Measurements from ENCODE around the gene APOBEC3A. TPM values are rescaled to one million over a fixed set of nuclear protein-coding genes. Genes with fewer than 3 reads are reported as not detected.
A peak's percentile ranks its signal among the peaks of the same experiment; 100 is the strongest.
"Not testable (repeated sequence)": the region's sequence is repeated elsewhere in the genome, so short reads cannot be mapped to it uniquely, and the experiment has no call there.

APOBEC3A gene
- total RNA-seq, 2 experiments from 2014 or later = 0.17 TPM; not detected in 1

DNA sequence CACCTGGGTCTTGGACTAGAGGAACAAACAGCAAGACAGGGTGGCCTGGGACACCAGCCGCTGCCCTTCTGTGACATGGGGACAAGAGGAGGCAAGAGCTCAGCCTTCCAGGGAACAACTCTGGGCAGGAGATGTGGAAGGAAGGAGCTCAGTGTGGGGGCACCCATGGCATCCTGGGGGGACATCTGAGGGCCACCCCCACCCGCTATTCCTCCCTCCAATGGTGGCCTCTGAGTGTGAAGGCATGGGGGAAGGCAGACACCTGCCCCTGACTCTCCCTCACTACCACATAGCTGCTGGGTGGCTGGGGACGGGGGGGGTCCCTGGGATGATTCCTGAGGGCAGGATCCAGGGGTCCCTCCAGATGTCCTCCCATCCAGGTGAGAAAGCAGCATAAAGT lies 29.2 kb downstream of the APOBEC3A start:
- no peak for DNase-seq
- Mint-ChIP-seq H3K36me3 (peaks cover 17% of the 10 kb centered on the region), H3K9me3 (peaks cover 15% of the 10 kb centered on the region), H3K4me1 (ENCODE audit: low read depth) (peaks cover 79% of the 10 kb centered on the region), H3K27me3 (no peaks in the 10 kb centered on the region), H3K27ac (peak overlapping the region; percentile 79), H3K4me3 (no peak overlapping the region)
- intact Hi-C loops (cut with micrococcal nuclease) = loop anchor here (10.0 kb wide), 1 partner anchor 232 kb away; the partner anchor contains the start of gene SUN2
- POLR2A ChIA-PET = interaction anchor here (2.2 kb wide), 1 partner anchor 113 kb away, joined by 4 read pairs; no protein-coding TSS in a partner anchor
- CTCF ChIA-PET = interaction anchor here (1.0 to 2.4 kb wide), 2 partner anchors 17 to 117 kb away, joined by 3 to 9 read pairs; no protein-coding TSS in a partner anchor

DNA sequence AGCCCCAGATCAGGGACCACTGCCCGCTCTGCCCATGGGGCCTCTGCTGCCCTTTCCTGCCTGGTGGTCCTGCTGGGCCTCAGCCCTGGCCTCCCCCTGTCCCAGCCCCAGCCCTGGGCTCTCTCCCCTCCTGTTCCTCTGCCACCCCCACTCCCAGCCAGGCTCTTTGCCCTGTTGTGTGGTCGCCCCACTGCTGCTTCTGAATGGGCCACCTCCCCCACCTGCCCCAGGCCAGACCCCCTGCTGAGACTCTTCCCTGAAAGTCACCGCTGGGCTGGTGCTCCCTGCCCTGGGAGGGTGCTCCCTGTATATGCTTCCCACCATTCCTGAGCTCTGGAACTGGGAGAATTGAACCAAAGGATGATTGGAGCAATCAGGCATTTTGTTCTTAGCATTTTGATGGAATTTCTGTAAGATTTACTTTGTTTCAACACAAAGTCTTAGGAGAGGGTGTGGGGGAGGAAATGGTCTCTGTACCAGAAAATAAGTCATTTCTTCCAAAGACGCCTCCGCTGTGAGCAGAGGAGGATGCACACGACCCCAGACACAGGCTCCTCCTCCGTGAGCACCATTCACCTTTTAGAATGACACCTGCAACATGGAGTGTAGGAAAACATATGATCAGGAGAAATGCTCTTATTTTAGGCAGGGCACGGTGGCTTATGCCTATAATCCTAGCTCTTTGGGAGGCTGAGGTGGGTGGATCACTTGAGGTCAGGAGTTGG lies 29.9 kb downstream of the APOBEC3A start:
- Mint-ChIP-seq H3K27ac (peak overlapping the region; percentile 79), H3K27me3 (no peaks in the 10 kb centered on the region), H3K9me3 (peaks cover 15% of the 10 kb centered on the region), H3K4me1 (ENCODE audit: low read depth) (peaks cover 72% of the 10 kb centered on the region), H3K4me3 (peak overlapping the region; percentile 26), H3K36me3 (peaks cover 17% of the 10 kb centered on the region)
- peak; percentile 68 for DNase-seq
- intact Hi-C loops (cut with micrococcal nuclease) = loop anchor here (10.0 kb wide), 1 partner anchor 233 kb away; the partner anchor contains the start of gene SUN2
- ChIA-PET CTCF (interaction anchor here (0.7 to 1.6 kb wide), 3 partner anchors 16 to 117 kb away, joined by 3 to 12 read pairs (median 3); no protein-coding TSS in a partner anchor), POLR2A (interaction anchor here (2.2 kb wide), 1 partner anchor 113 kb away, joined by 4 read pairs; no protein-coding TSS in a partner anchor)

GRCh38 chr22:38989466-38989865 lies 32.1 kb downstream of the APOBEC3A start:
- intact Hi-C loops (cut with micrococcal nuclease) = loop anchor here (10.0 kb wide), 1 partner anchor 235 kb away; the partner anchor contains the start of gene SUN2
- Mint-ChIP-seq H3K9me3 (peaks cover 1% of the 10 kb centered on the region), H3K36me3 (peaks cover 9% of the 10 kb centered on the region), H3K27me3 (no peaks in the 10 kb centered on the region), H3K4me1 (ENCODE audit: low read depth) (peaks cover 61% of the 10 kb centered on the region), H3K27ac (no peak overlapping the region), H3K4me3 (no peak overlapping the region)
- CTCF ChIA-PET = interaction anchor here (1.7 kb wide), 1 partner anchor 14 kb away, joined by 7 read pairs; no protein-coding TSS in a partner anchor
- peak; percentile 64 for DNase-seq
- POLR2A ChIA-PET = no interaction called here

GRCh38 chr22:38992871-38993371 lies 35.5 kb downstream of the APOBEC3A start:
- H3K9me3 Mint-ChIP-seq; H3K27ac Mint-ChIP-seq; intact Hi-C loops (cut with micrococcal nuclease); POLR2A ChIA-PET; H3K27me3 Mint-ChIP-seq; H3K4me3 Mint-ChIP-seq; H3K36me3 Mint-ChIP-seq; DNase-seq: not testable (repeated sequence)
- CTCF ChIA-PET = interaction anchor here (2.4 kb wide), 1 partner anchor 10 kb away, joined by 11 read pairs; no protein-coding TSS in a partner anchor
- peaks cover 29% of the 10 kb centered on the region for H3K4me1 Mint-ChIP-seq (ENCODE audit: low read depth)

- no peak overlapping the region for H3K4me3 Mint-ChIP-seq
- CTCF ChIA-PET = interaction anchor here (1.3 to 1.9 kb wide), 2 partner anchors 126 to 227 kb away, joined by 4 to 5 read pairs; no protein-coding TSS in a partner anchor
- no peaks in the 10 kb centered on the region for H3K9me3 Mint-ChIP-seq
- no peaks in the 10 kb centered on the region for H3K27me3 Mint-ChIP-seq
- H3K27ac Mint-ChIP-seq = no peak overlapping the region
- no peak for DNase-seq
- no peaks in the 10 kb centered on the region for H3K36me3 Mint-ChIP-seq
- H3K4me1 Mint-ChIP-seq (ENCODE audit: low read depth) = peaks cover 6% of the 10 kb centered on the region
- intact Hi-C loops (cut with micrococcal nuclease) = no loop called here
- POLR2A ChIA-PET = no interaction called here
Observed at GRCh38 chr22:38996105-38996504, 38.7 kb downstream of the APOBEC3A start.

GRCh38 chr22:38997518-38997917 lies 40.1 kb downstream of the APOBEC3A start:
- POLR2A ChIA-PET = no interaction called here
- Mint-ChIP-seq H3K27ac (no peak overlapping the region), H3K27me3 (no peaks in the 10 kb centered on the region), H3K36me3 (no peaks in the 10 kb centered on the region), H3K9me3 (no peaks in the 10 kb centered on the region), H3K4me1 (ENCODE audit: low read depth) (peaks cover 6% of the 10 kb centered on the region), H3K4me3 (no peak overlapping the region)
- CTCF ChIA-PET = interaction anchor here (0.8 to 1.9 kb wide), 3 partner anchors 23 to 129 kb away, joined by 3 to 5 read pairs (median 3); no protein-coding TSS in a partner anchor
- intact Hi-C loops (cut with micrococcal nuclease) = no loop called here
- no peak for DNase-seq

- H3K4me3 Mint-ChIP-seq = no peak overlapping the region
- no peaks in the 10 kb centered on the region for H3K9me3 Mint-ChIP-seq
- H3K27ac Mint-ChIP-seq = peak overlapping the region; percentile 6
- no peaks in the 10 kb centered on the region for H3K27me3 Mint-ChIP-seq
- H3K4me1 Mint-ChIP-seq (ENCODE audit: low read depth) = peaks cover 8% of the 10 kb centered on the region
- H3K36me3 Mint-ChIP-seq = no peaks in the 10 kb centered on the region
- ChIA-PET POLR2A (interaction anchor here (0.5 to 2.0 kb wide), 7 partner anchors 18 to 142 kb away, joined by 3 to 14 read pairs (median 4); no protein-coding TSS in a partner anchor), CTCF (interaction anchor here (0.5 to 9.8 kb wide), 42 partner anchors 9 to 433 kb away, joined by 3 to 180 read pairs (median 6); partner anchors contain the start of genes APOBEC3B, APOBEC3C, APOBEC3D and CBX6)
- peak; percentile 89 for DNase-seq
- intact Hi-C loops (cut with micrococcal nuclease) = loop anchor here (1.0 to 2.0 kb wide), 4 partner anchors 18 to 133 kb away; no protein-coding TSS in a partner anchor
Observed at GRCh38 chr22:39003165-39003638, 45.8 kb downstream of the APOBEC3A start.

DNA sequence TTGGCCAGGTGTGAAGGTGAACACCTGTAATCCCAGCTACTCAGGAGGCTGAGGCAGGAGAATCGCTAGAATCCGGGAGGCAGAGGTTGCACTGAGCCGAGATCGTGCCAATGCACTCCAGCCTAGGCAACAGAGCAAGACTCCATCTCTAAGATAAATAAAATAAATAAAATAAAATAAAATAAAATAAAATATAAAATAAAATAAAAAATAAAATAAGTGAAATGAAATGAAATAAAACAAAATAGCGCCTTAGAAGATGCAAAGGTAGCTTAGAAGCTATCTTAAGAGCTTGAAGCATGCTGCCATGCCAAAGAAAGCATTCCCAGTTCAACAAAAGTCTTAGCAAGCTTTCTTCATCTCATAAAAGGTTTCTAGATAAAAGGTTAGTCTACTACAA lies 49.8 kb downstream of the APOBEC3A start:
- H3K4me1 Mint-ChIP-seq (ENCODE audit: low read depth) = peaks cover 20% of the 10 kb centered on the region
- no peaks in the 10 kb centered on the region for H3K27me3 Mint-ChIP-seq
- no peaks in the 10 kb centered on the region for H3K9me3 Mint-ChIP-seq
- intact Hi-C loops (cut with micrococcal nuclease) = loop anchor here (1.0 kb wide), 2 partner anchors 111 to 115 kb away; no protein-coding TSS in a partner anchor
- no peak overlapping the region for H3K27ac Mint-ChIP-seq
- no peak for DNase-seq
- ChIA-PET CTCF (interaction anchor here (0.6 to 9.8 kb wide), 12 partner anchors 23 to 303 kb away, joined by 3 to 180 read pairs (median 3); partner anchors contain the start of gene CBX6), POLR2A (interaction anchor here (1.2 kb wide), 1 partner anchor 312 kb away, joined by 3 read pairs; no protein-coding TSS in a partner anchor)
- no peaks in the 10 kb centered on the region for H3K36me3 Mint-ChIP-seq
- no peak overlapping the region for H3K4me3 Mint-ChIP-seq

- H3K4me3 Mint-ChIP-seq, POLR2A ChIA-PET, H3K9me3 Mint-ChIP-seq: not testable (repeated sequence)
Observed at GRCh38 chr22:39008271-39008850, 51.0 kb downstream of the APOBEC3A start.

DNA sequence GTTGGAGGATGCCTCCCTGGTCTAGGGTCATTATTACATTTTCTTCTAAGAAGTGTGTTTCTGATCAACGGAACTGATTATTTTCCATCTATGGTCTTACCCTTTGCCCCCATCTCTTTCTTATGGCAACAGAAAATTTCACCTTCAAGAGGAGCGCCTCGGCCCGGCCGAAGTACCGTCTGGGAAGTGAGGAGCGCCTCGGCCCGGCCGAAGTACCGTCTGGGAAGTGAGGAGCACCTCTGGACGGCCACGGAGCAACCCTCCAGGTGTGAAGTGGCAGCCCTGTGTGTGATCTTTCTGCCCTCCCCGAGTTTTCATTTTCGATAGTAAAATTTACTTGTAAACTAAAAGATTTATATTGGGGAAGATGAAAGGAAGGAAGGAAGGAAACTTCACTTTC lies 53.5 kb downstream of the APOBEC3A start:
- POLR2A ChIA-PET = no interaction called here
- Mint-ChIP-seq H3K4me3 (no peak overlapping the region), H3K4me1 (ENCODE audit: low read depth) (peaks cover 32% of the 10 kb centered on the region), H3K36me3 (peaks cover 5% of the 10 kb centered on the region), H3K27me3 (no peaks in the 10 kb centered on the region), H3K9me3 (no peaks in the 10 kb centered on the region), H3K27ac (no peak overlapping the region)
- DNase-seq = no peak
- CTCF ChIA-PET = interaction anchor here (0.9 kb wide), 1 partner anchor 142 kb away, joined by 3 read pairs; no protein-coding TSS in a partner anchor
- intact Hi-C loops (cut with micrococcal nuclease) = loop anchor here (5.0 kb wide), 1 partner anchor 306 kb away; the partner anchor contains the start of gene RPL3

More at GRCh38 chr22:39008271-39008850, 51.0 kb downstream of the APOBEC3A start:
- DNase-seq; H3K36me3 Mint-ChIP-seq; H3K27ac Mint-ChIP-seq; intact Hi-C loops (cut with micrococcal nuclease); H3K27me3 Mint-ChIP-seq: not testable (repeated sequence)
- peaks cover 26% of the 10 kb centered on the region for H3K4me1 Mint-ChIP-seq (ENCODE audit: low read depth)
- CTCF ChIA-PET = interaction anchor here (1.3 to 9.8 kb wide), 3 partner anchors 31 to 162 kb away, joined by 4 to 180 read pairs (median 5); partner anchors contain the start of gene CBX6

All from activated CD4-positive, alpha-beta memory T cell treated with anti-CD3 and anti-CD28 coated beads for 36 hours (primary cell).